Aorta (tissue), 5 donors: ENCODE measurements around the gene STX8. TPM values are rescaled to one million over a fixed set of nuclear protein-coding genes. Genes with fewer than 3 reads are reported as not detected.

Experiments used
- ATAC-seq: fragments of 200-7000 bp; cut with Tn5 transposase; one replicate; pipeline ENCODE4 v1.9.1; 2022; ENCODE audit warnings: moderate library complexity; ENCODE audit not compliant: low FRiP score
- DNase-seq, 2 donors: peaks; one replicate each; pipeline ENCODE4 v3.0.0-alpha.2; 2020
- H3K27ac ChIP-seq, 2 donors: one replicate each; pipeline ENCODE4 v1.5.1; 2013; ENCODE audit warnings: low read length in 2 of 2, mild to moderate bottlenecking in 2 of 2, moderate library complexity in 2 of 2, control low read depth in 1 of 2, inconsistent platforms in 1 of 2, low read depth in 1 of 2
- H3K27me3 ChIP-seq, 2 donors: one replicate each; pipeline ENCODE4 v1.6.1; 2013; ENCODE audit warnings: control low read depth in 1 of 2, low read length in 1 of 2, mild to moderate bottlenecking in 1 of 2, moderate library complexity in 1 of 2; ENCODE audit not compliant: insufficient read depth in 2 of 2, control insufficient read depth in 1 of 2
- H3K36me3 ChIP-seq, 2 donors: one replicate each; pipeline ENCODE4 v1.6.1; 2013; ENCODE audit warnings: control low read depth in 1 of 2, low read length in 1 of 2, mild to moderate bottlenecking in 1 of 2; ENCODE audit not compliant: insufficient read depth in 2 of 2, control insufficient read depth in 1 of 2
- H3K4me1 ChIP-seq, 2 donors: one replicate each; pipeline ENCODE4 v1.6.1; 2013; ENCODE audit warnings: low read length in 2 of 2, control low read depth in 1 of 2, mild to moderate bottlenecking in 1 of 2, moderate library complexity in 1 of 2; ENCODE audit not compliant: insufficient read depth in 2 of 2, control insufficient read depth in 1 of 2
- H3K4me3 ChIP-seq, 2 donors: one replicate each; pipeline ENCODE4 v1.5.1; 2013; ENCODE audit warnings: low read length in 2 of 2, control low read depth in 1 of 2, mild to moderate bottlenecking in 1 of 2
- H3K9me3 ChIP-seq: one replicate; pipeline ENCODE4 v1.6.1; 2013; ENCODE audit warnings: mild to moderate bottlenecking, low read length; ENCODE audit not compliant: control insufficient read depth
- WGBS, 2 donors: extraction: QIAGEN DNeasy Blood & Tissue Kit; methylation state at CpG; one replicate each; pipeline ENCODE4 v1.1.7; 2013; 5-methylcytosine and 5-hydroxymethylcytosine counted together
- intact Hi-C, 2 donors: fragments of 100-400 bp; cut with DNase I; formaldehyde crosslinking; loops; one replicate each; pipeline versions ENCODE4 v1.14.2 to v1.15.0; 2022
- polyA plus RNA-seq, 2 donors: library from polyadenylated mRNA; stranded (reverse); fragments of 200-250 nt; gene quantifications; one replicate each; pipeline ENCODE4 v1.2.3, GENCODE V29; 2013
- total RNA-seq, 2 donors: library from RNA; stranded (reverse); fragmentation: NEBNext Ultra II Directional; extraction: Animal tissue kit (Norgen Biotek cat#: 25700); gene quantifications; one replicate each; pipeline ENCODE4 v1.2.1, GENCODE V29; 2021
- donor health status: healthy with polysubstance abuse.
- donor health status: Bipolar disorder and iron deficiency.
- donor health status: DM: no; HTN: no; CAD: no.
- donor health status: DM: no; HTN: no; CAD: no.
- donor health status: DM: yes; HTN: yes; CAD: no.

The STX8 gene
- total and polyA plus RNA-seq, 4 donors, result 57.4 to 108 (median 68.5) TPM

DNA sequence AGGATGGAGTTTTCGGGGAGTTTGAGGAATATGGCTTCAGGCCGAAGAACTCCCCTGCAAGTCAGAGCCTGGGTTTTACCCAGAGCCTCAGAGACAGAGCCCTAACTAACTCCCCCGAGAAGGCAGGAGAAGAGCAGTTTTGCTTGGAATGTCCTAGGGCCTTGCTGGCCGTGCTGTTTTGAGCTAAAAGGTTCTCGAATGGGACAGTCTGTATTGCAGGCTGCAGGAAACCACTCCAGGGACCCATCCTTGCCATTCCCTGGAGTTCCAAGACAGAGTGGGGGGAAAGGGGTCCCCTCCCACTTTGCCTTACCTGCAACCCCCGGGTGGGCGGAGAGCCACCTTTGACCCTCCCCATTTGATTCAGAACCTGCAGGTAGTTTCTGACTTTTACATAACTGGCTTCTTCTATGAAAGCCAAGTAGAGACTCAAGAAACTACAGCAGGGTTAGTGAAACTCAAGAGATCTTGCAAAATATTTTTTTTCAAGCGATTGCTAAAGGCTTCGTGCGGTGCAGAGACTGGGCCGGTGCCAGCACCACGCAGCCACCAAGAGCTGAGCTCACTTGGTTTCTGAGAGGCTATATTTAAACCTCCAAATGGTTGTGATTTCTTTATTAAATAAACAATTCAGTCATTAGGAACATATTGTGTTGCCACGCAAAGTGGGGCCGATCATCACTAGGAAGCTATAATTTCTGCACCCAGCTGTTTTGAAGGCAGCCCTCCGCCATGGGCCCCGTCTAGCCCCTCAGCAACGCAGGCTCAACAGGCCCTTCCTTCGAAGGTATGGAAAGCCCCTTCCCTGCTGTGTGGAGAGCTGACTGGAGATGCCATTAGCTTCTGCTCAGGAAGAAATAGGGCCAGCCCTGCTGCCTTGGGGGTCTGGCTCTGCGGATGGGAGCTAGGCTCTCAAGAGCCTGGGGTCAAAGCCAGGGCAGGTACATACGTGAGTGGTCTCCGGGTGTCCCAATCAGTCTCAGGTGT lies 331.3 kb downstream of the STX8 start:
- Histone ChIP-seq H3K27me3 (no peaks in the 10 kb centered on the region), H3K4me3 (no peak overlapping the region), H3K27ac (peak overlapping the region; percentile 37 to 87), H3K9me3 (no peaks in the 10 kb centered on the region), H3K4me1 (peaks cover 0 to 4% of the 10 kb centered on the region in 2 donors), H3K36me3 (no peaks in the 10 kb centered on the region)
- intact Hi-C loops, result loop anchor here in 1 of 2 donors (5.0 kb wide), 1 partner anchor 82 kb away; no protein-coding TSS in a partner anchor
- DNase-seq, result peak; percentile 77 to 91
- ATAC-seq, result no peak
- 21 to 26% methylated on average over 21 of the region's 21 CpGs for WGBS, 2 donors

DNA sequence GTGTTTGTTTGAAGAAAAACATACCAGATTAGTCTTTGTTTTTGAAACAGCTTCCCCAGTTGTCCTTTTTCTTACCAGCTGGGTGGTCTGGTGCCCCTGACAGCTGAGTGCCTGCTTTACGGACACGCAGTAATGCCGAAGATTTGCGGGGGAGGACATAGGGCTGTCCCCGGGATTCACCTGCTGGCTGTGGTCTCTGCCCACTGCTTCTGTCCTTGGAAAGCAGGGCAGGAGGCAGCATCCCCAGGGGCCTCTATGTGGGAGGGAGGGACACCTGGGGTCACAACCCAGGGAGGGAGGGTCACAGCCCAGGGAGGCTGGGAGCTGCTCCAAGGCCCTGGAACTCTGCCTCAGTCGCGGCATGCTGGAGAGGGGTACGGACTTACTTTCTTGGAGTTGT lies 332.6 kb downstream of the STX8 start:
- DNase-seq (peak in 1 of 2 donors; percentile 54), ATAC-seq (no peak)
- peak overlapping the region in 1 of 2 donors; percentile 48 for H3K27ac ChIP-seq
- H3K36me3 ChIP-seq, result no peaks in the 10 kb centered on the region
- no peaks in the 10 kb centered on the region for H3K9me3 ChIP-seq
- peaks cover 0 to 4% of the 10 kb centered on the region in 2 donors for H3K4me1 ChIP-seq
- intact Hi-C loops, result loop anchor here in 1 of 2 donors (5.0 kb wide), 1 partner anchor 81 kb away; no protein-coding TSS in a partner anchor
- no peak overlapping the region for H3K4me3 ChIP-seq
- 59 to 61% methylated on average over 8 of the region's 8 CpGs for whole genome bisulfite sequencing, 2 donors
- H3K27me3 ChIP-seq, result no peaks in the 10 kb centered on the region

DNA sequence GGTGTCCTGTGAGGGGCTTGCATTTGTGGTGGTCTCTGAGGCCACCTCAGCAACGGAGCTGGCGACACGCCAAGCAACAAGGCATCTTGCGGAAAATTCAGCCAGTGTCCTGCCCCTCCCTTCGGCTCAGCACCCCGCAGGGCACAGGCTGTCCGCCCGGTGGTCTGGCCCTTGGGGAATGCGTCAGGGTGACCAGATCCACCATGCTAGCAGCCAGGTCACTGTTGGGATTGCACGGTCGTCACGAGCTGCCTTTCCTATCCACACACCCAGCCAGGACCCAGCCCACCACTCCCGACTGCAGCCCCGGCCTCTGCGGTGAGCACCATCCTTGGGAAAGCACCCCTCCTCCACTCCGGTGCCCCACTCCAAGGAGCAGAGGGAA lies 333.1 kb downstream of the STX8 start:
- H3K4me3 ChIP-seq, result no peak overlapping the region
- H3K9me3 ChIP-seq, result no peaks in the 10 kb centered on the region
- H3K4me1 ChIP-seq, result peaks cover 0 to 4% of the 10 kb centered on the region in 2 donors
- intact Hi-C loops, result loop anchor here in 1 of 2 donors (5.0 kb wide), 1 partner anchor 80 kb away; no protein-coding TSS in a partner anchor
- no peaks in the 10 kb centered on the region for H3K27me3 ChIP-seq
- WGBS, 2 donors, result 50 to 54% methylated on average over 16 of the region's 16 CpGs
- peak overlapping the region in 1 of 2 donors; percentile 95 for H3K27ac ChIP-seq
- ATAC-seq (no peak), DNase-seq (peak in 1 of 2 donors; percentile 81)
- H3K36me3 ChIP-seq, result no peaks in the 10 kb centered on the region

DNA sequence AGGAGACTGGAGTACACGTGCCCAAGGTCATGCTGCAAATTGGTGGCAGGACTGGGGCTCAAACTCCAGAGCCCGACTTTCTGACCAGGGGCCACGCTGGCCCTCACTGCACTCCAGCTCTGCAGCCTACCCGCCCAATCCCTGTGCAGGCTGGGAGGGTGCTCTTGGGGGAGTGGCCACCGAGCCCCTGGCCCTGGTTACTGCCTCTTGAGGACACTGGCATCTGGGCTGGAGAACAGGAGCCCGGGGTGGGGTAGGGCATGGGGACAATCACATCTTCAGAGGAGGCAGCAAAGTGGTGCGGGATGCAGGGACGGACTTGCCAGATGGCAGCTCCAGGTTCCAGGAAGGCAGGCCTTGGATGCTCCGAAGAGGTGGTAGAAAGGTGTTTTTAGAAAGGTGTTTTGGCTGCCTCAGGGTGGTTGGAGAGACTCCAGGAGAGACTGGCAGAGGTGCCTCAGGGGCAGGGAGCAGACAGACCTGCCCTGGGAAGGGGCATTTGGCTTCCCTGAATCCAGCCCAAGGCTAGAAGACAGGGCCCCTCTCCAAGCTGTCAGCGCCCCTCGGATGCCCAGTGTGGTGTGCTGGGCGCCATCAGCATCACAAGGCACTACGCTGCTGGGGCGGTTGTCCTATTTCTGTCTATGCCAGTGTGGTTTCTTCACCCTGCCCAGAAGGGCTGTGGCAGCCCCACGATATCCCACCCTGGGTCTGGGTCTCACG lies 333.7 kb downstream of the STX8 start:
- Histone ChIP-seq H3K36me3 (no peaks in the 10 kb centered on the region), H3K27ac (peak overlapping the region; percentile 95 to 97), H3K9me3 (no peaks in the 10 kb centered on the region), H3K4me1 (peaks cover 0 to 4% of the 10 kb centered on the region in 2 donors), H3K27me3 (no peaks in the 10 kb centered on the region), H3K4me3 (no peak overlapping the region)
- WGBS, 2 donors, result 50 to 54% methylated on average over 15 to 16 of the region's 16 CpGs
- DNase-seq (peak; percentile 50 to 71), ATAC-seq (no peak)
- intact Hi-C loops, result loop anchor here in 1 of 2 donors (5.0 kb wide), 1 partner anchor 80 kb away; no protein-coding TSS in a partner anchor

DNA sequence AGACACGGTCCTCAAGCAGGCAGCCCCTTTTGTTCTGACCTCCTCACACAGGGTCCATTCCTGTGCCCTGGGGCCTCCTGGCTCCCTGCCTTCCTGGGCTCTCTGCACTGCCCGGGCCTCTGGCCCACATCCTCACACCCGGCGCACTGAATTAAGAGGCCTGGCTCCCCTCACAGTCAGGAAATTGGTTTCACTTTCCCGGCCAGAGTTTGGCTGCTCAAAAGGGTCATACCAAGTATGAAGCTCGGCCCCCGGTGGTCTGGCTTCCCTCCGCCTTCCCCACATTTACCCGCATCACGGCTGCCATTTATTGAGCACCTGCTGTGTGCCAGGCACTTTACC lies 334.3 kb downstream of the STX8 start:
- 3 to 7% methylated on average over 10 of the region's 10 CpGs for WGBS, 2 donors
- H3K4me1 ChIP-seq, result peaks cover 0 to 4% of the 10 kb centered on the region in 2 donors
- H3K9me3 ChIP-seq, result no peaks in the 10 kb centered on the region
- no peaks in the 10 kb centered on the region for H3K27me3 ChIP-seq
- intact Hi-C loops, result loop anchor here in 1 of 2 donors (5.0 kb wide), 1 partner anchor 79 kb away; no protein-coding TSS in a partner anchor
- no peak overlapping the region for H3K4me3 ChIP-seq
- DNase-seq (peak; percentile 81 to 84), ATAC-seq (peak; percentile 64)
- H3K36me3 ChIP-seq, result no peaks in the 10 kb centered on the region
- peak overlapping the region; percentile 95 to 97 for H3K27ac ChIP-seq

DNA sequence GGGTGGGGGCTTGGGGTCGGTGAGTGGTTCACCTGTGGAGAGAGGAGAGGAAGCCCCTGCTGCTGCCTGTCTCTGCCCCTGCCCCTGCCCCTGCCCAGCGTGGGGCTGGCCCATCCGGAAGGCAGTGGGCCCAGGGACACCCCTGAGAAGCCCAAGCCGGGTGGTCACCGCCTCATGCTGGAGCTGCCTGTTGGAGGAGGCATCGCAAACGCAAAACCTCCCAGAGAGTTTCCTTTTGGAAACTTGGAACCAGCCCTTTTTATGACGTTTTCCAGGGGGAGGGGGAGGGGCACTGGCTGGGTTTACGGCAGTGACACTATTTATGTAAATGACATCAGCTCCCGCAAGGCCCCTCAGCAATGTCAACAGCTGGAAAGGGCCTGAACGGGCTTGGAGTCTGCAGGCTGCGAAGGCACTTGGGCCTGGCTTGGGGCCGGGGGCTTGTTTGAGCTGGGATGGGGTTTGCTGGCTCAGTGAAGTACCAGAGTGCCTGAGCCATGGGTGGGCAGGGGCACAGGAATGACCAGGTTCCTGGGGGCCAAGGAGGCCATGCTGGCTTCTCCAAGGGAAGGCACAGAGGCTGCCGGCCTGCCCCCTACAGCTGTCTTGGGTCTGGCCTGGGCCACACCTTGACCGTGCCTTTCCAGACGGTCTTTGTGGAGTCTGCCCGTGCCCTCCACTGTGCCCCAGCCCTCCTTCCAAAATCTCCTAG lies 334.8 kb downstream of the STX8 start:
- Histone ChIP-seq H3K36me3 (no peaks in the 10 kb centered on the region), H3K4me1 (peaks cover 0 to 4% of the 10 kb centered on the region in 2 donors), H3K27me3 (no peaks in the 10 kb centered on the region), H3K4me3 (peak overlapping the region in 1 of 2 donors; percentile 54), H3K9me3 (no peaks in the 10 kb centered on the region), H3K27ac (peak overlapping the region; percentile 99 to 100)
- ATAC-seq, result peak; percentile 88
- intact Hi-C loops, result loop anchor here in 1 of 2 donors (5.0 kb wide), 1 partner anchor 79 kb away; no protein-coding TSS in a partner anchor
- 1 to 5% methylated on average over 17 of the region's 17 CpGs for WGBS, 2 donors
- peak; percentile 88 to 93 for DNase-seq

DNA sequence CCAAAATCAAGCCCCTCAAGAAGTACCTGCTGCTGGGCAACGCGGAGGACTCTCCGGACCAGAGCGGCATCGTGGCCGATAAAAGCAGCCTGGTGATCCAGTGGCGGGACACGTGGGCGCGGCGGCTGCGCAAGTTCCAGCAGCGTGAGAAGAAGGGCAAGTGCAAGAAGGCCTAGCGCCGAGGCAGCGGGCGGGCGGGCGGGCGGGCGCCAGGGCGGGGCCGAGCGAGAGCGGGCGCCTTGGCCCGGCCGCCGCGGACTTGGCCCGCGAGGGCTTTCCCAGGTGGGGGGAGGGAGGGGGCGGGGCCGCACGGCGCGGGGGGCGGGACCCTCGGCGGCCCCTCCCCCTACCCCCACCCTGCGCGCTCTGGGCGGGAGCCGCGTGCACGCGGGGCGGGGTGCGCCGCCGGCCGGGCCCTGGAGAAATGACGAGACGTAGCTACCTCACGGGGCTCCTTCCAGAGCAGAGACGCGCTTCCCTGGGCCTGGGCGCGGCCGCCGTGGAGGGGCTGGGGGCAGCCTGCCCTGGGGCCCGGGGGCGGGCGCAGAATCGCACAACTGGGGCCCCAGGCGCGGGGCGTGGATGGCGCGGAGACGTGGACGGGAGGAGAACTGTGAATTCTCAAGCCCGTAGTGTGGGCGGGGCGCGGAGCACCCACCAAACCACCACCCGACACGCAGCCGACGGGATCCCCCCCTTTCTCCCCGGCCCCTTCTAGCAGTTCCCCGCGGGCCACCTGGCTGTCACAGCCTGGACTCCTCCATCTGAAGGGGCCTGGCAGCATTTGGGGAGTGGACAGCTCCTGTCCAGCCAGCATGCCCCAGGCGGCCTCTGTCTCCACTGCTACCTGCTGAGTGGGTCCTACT lies 335.6 kb downstream of the STX8 start:
- H3K9me3 ChIP-seq, result no peaks in the 10 kb centered on the region
- ATAC-seq (peak; percentile 88), DNase-seq (peak; percentile 88 to 94)
- 1% methylated on average over 51 to 84 of the region's 84 CpGs for WGBS, 2 donors
- peaks cover 0 to 4% of the 10 kb centered on the region in 2 donors for H3K4me1 ChIP-seq
- peak overlapping the region; percentile 20 to 54 for H3K4me3 ChIP-seq
- peak overlapping the region; percentile 99 to 100 for H3K27ac ChIP-seq
- no peaks in the 10 kb centered on the region for H3K36me3 ChIP-seq
- no peaks in the 10 kb centered on the region for H3K27me3 ChIP-seq
- intact Hi-C loops, result loop anchor here in 1 of 2 donors (5.0 to 10.0 kb wide), 2 partner anchors 78 to 115 kb away; no protein-coding TSS in a partner anchor
